ENCODE measurements around the gene CHRNE.

Gene CHRNE

DNA sequence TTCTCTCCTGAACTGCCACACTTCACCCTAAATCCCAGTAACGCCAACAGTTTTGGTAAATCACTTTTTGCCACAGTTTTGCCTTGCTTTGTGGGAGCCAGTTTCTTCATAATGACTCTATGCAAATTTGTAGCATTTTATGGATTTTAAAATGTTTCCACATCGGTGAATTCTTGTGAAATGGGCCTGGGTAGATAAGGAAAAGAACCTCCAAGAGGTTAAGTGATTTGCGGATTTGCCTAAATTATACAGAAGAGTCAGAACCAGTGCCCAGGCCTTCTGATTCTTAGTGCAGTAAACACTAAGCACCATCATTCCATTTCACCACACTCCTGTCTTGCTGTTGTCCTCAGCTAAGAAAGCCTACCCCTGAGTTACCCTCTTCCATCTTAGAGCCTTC, 51.8 kb downstream of the CHRNE start:
- DNase-seq: no peak

DNA sequence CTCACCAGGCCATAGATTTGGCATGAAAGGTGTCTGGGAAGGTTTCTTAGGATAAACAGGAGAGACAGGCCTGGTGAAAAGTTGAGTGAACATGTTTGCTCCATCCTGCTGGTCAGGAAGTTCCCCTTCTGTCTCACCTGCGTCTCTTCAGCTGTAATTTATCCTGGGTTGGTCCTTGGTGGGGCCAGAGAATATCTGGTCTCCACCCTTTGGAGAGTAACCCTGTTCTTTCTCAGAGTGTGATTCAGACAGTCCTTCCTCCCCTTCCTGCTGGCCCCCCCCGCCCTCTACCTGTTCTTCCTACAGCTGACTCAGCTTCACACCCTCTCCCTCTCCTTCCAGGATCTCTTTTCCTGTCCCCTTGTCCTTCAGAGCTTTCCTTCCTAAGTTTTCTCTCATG, 52.7 kb downstream of the CHRNE start:
- DNase-seq: no peak

- DNase-seq: no peak
Measured at GRCh38 chr17:4849011-4849536, 53.8 kb downstream of the CHRNE start.

Data from right forelimb (tissue), 1 donor.